HG02798 (cell line): ENCODE data around the gene EIF3K.
"Not testable (repeated sequence)": the region's sequence is repeated elsewhere in the genome, so short reads cannot be mapped to it uniquely, and the experiment has no call there.

Experiments
- ATAC-seq: cut with Tn5 transposase; IDR thresholded peaks from one replicate; pipeline ENCODE4 v1.9.1; 2021; ENCODE audit warnings: mild to moderate bottlenecking; ENCODE audit not compliant: unreplicated experiment, poor library complexity

EIF3K gene

GRCh38 chr19:38617764-38618589 lies 1.0 kb upstream of the EIF3K start, which contains the start of gene MAP4K1:
TSS of gene MAP4K1 (minus strand) at chr19:38617953. CDS start at chr19:38617895, 58 bp downstream.
- peak; percentile 53 for ATAC-seq

GRCh38 chr19:38619361-38620174 lies 580 bp downstream of the EIF3K start:
- ATAC-seq, result no peak

GRCh38 chr19:38624822-38625221 lies 5.8 kb downstream of the EIF3K start:
- no peak for ATAC-seq

- no peak for ATAC-seq
These were observed 7.4 kb downstream of the EIF3K start for GRCh38 chr19:38626401-38626800.

- no peak for ATAC-seq
These were observed 10.6 kb downstream of the EIF3K start for GRCh38 chr19:38629568-38629967.

GRCh38 chr19:38631301-38631700 lies 12.3 kb downstream of the EIF3K start:
- not testable (repeated sequence) for ATAC-seq

GRCh38 chr19:38631811-38632475 lies 13.0 kb downstream of the EIF3K start:
- not testable (repeated sequence) for ATAC-seq

GRCh38 chr19:38632476-38633213 lies 13.7 kb downstream of the EIF3K start:
- ATAC-seq, result no peak

- ATAC-seq, result no peak
These were observed 15.9 kb downstream of the EIF3K start for GRCh38 chr19:38634757-38635482.

- no peak for ATAC-seq
These were observed 16.8 kb downstream of the EIF3K start for GRCh38 chr19:38635483-38636399.

GRCh38 chr19:38638461-38638860 lies 19.5 kb downstream of the EIF3K start:
- no peak for ATAC-seq

- ATAC-seq, result no peak
These were observed 20.7 kb downstream of the EIF3K start for GRCh38 chr19:38639679-38640078.

- ATAC-seq, result no peak
These were observed 21.4 kb downstream of the EIF3K start for GRCh38 chr19:38640368-38640767.

GRCh38 chr19:38642176-38642575 lies 23.2 kb downstream of the EIF3K start:
- ATAC-seq, result no peak

GRCh38 chr19:38644719-38645118 lies 25.7 kb downstream of the EIF3K start:
- no peak for ATAC-seq

- ATAC-seq, result peak; percentile 97
These were observed 28.5 kb downstream of the EIF3K start, which contains the start of gene ACTN4 for GRCh38 chr19:38647368-38647965. TSS of gene ACTN4 (plus strand) at chr19:38647649. CDS start at chr19:38647746, 97 bp downstream.

- ATAC-seq, result no peak
These were observed 29.2 kb downstream of the EIF3K start for GRCh38 chr19:38647966-38648768.
